H9 (cell line): ENCODE data around the gene PLCH1. TPM values are rescaled to one million over a fixed set of nuclear protein-coding genes. Genes with fewer than 3 reads are reported as not detected.

Experiments used
- DNase-seq: peaks from one replicate; pipeline ENCODE4 v3.0.0-alpha.2; 2017
- H2AFZ ChIP-seq: one replicate; pipeline ENCODE4 v1.6.1; 2013; ENCODE audit warnings: mild to moderate bottlenecking, low read length, control low read depth, moderate library complexity
- H2AK5ac ChIP-seq: 2 replicates; pipeline ENCODE4 v1.6.1; 2013; ENCODE audit warnings: low read length, control low read depth, mixed read lengths; ENCODE audit not compliant: insufficient read length
- H2BK120ac ChIP-seq: one replicate; pipeline ENCODE4 v1.6.1; 2013; ENCODE audit warnings: low read depth, mild to moderate bottlenecking, low read length, control low read depth, inconsistent platforms; ENCODE audit not compliant: poor library complexity, severe bottlenecking
- H2BK12ac ChIP-seq: 2 replicates; pipeline ENCODE4 v1.6.1; 2013; ENCODE audit warnings: low read length, control low read depth, mixed read lengths, low read depth; ENCODE audit not compliant: insufficient read length
- H2BK15ac ChIP-seq: 2 replicates; pipeline ENCODE4 v1.6.1; 2013; ENCODE audit warnings: low read depth, low read length, control low read depth
- H2BK20ac ChIP-seq: one replicate; pipeline ENCODE4 v1.6.1; 2013; ENCODE audit warnings: low read depth, mild to moderate bottlenecking, low read length, control low read depth, inconsistent platforms; ENCODE audit not compliant: poor library complexity, severe bottlenecking
- H2BK5ac ChIP-seq: 2 replicates; pipeline ENCODE4 v1.6.1; 2013; ENCODE audit warnings: low read length, control low read depth, mixed read lengths; ENCODE audit not compliant: insufficient read length
- H3K14ac ChIP-seq: 2 replicates; pipeline ENCODE4 v1.6.1; 2013; ENCODE audit warnings: low read length, control low read depth; ENCODE audit not compliant: insufficient read depth
- H3K18ac ChIP-seq: 2 replicates; pipeline ENCODE4 v1.6.1; 2013; ENCODE audit warnings: low read depth, mild to moderate bottlenecking, mixed read lengths, low read length, control low read depth; ENCODE audit not compliant: insufficient read length
- H3K23ac ChIP-seq: 2 replicates; pipeline ENCODE4 v1.6.1; 2013; ENCODE audit warnings: low read length, control low read depth, mixed read lengths, low read depth; ENCODE audit not compliant: insufficient read length
- H3K23me2 ChIP-seq: 2 replicates; pipeline ENCODE4 v1.6.1; 2013; ENCODE audit warnings: low read depth, mild to moderate bottlenecking, mixed read lengths, low read length, control low read depth; ENCODE audit not compliant: insufficient read length, poor library complexity, severe bottlenecking
- H3K27ac ChIP-seq: 2 replicates; pipeline ENCODE4 v1.5.1; 2013; ENCODE audit warnings: low read length, control low read depth, mixed read lengths, low read depth; ENCODE audit not compliant: insufficient read length
- H3K27me3 ChIP-seq: 2 replicates; pipeline ENCODE4 v1.6.1; 2013; ENCODE audit warnings: low read length, control low read depth, inconsistent platforms; ENCODE audit not compliant: insufficient read depth
- H3K4ac ChIP-seq: 2 replicates; pipeline ENCODE4 v1.6.1; 2013; ENCODE audit warnings: low read depth, mild to moderate bottlenecking, control low read depth, inconsistent platforms, low read length, moderate library complexity
- H3K4me1 ChIP-seq: 2 replicates; pipeline ENCODE4 v1.6.1; 2013; ENCODE audit warnings: low read length, control low read depth, inconsistent platforms; ENCODE audit not compliant: insufficient read depth
- H3K4me2 ChIP-seq: 2 replicates; pipeline ENCODE4 v1.6.1; 2013; ENCODE audit warnings: low read length, control low read depth, mixed read lengths; ENCODE audit not compliant: insufficient read length, insufficient read depth
- H3K56ac ChIP-seq: 2 replicates; pipeline ENCODE4 v1.6.1; 2013; ENCODE audit warnings: low read depth, mild to moderate bottlenecking, mixed read lengths, low read length, control low read depth; ENCODE audit not compliant: insufficient read length
- H3K79me1 ChIP-seq: 2 replicates; pipeline ENCODE4 v1.6.1; 2013; ENCODE audit warnings: low read depth, mild to moderate bottlenecking, moderate library complexity, low read length, control low read depth, inconsistent platforms; ENCODE audit not compliant: insufficient read depth, poor library complexity, severe bottlenecking
- H3K79me2 ChIP-seq: 2 replicates; pipeline ENCODE4 v1.6.1; 2013; ENCODE audit warnings: low read length, control low read depth, inconsistent platforms; ENCODE audit not compliant: insufficient read depth
- H3K9ac ChIP-seq: 2 replicates; pipeline ENCODE4 v1.6.1; 2013; ENCODE audit warnings: low read length, control low read depth, mixed read lengths; ENCODE audit not compliant: insufficient read length; ENCODE audit errors: extremely low read depth
- H3K9me3 ChIP-seq: one replicate; pipeline ENCODE4 v1.6.1; 2013; ENCODE audit warnings: low read depth, low read length, inconsistent platforms; ENCODE audit not compliant: control insufficient read depth
- H3T11ph ChIP-seq: one replicate; pipeline ENCODE4 v1.6.1; 2013; ENCODE audit warnings: mild to moderate bottlenecking, low read length, control low read depth, inconsistent platforms
- H4K20me1 ChIP-seq: one replicate; pipeline ENCODE4 v1.6.1; 2013; ENCODE audit not compliant: control insufficient read depth, insufficient read length, insufficient read depth
- H4K5ac ChIP-seq: 2 replicates; pipeline ENCODE4 v1.6.1; 2013; ENCODE audit warnings: low read depth, mild to moderate bottlenecking, mixed read lengths, low read length, control low read depth; ENCODE audit not compliant: insufficient read length
- H4K8ac ChIP-seq: replicated peaks from 2 replicates; pipeline ENCODE4 v1.6.1; 2013; ENCODE audit warnings: low read length, control low read depth, mixed read lengths, low read depth; ENCODE audit not compliant: insufficient read length
- H4K91ac ChIP-seq: 2 replicates; pipeline ENCODE4 v1.6.1; 2013; ENCODE audit warnings: low read depth, mild to moderate bottlenecking, moderate library complexity, mixed read lengths, low read length, control low read depth; ENCODE audit not compliant: insufficient read length
- H3K27ac Mint-ChIP-seq, 3 experiments: 2 replicates in 2 of 3; 3 replicates in 1 of 3; pipeline ENCODE4 v1.8.0; 2020 to 2021; ENCODE audit warnings: mixed read lengths in 3 of 3, mild to moderate bottlenecking in 1 of 3, moderate library complexity in 1 of 3
- H3K27me3 Mint-ChIP-seq: 2 replicates; pipeline ENCODE4 v1.8.0; 2021; ENCODE audit warnings: low read depth, mild to moderate bottlenecking, moderate library complexity, mixed read lengths
- H3K36me3 Mint-ChIP-seq, 3 experiments: 2 replicates in 2 of 3; 3 replicates in 1 of 3; pipeline ENCODE4 v1.8.0; 2020 to 2021; ENCODE audit warnings: low read depth in 3 of 3, mixed read lengths in 3 of 3; ENCODE audit not compliant: insufficient read depth in 1 of 3
- H3K4me1 Mint-ChIP-seq, 2 experiments: 2 replicates each; pipeline ENCODE4 v1.8.0; 2020; ENCODE audit warnings: mixed read lengths in 2 of 2
- H3K4me3 Mint-ChIP-seq, 2 experiments: 2 replicates in 1 of 2; 3 replicates in 1 of 2; pipeline ENCODE4 v1.8.0; 2020 to 2021; ENCODE audit warnings: mild to moderate bottlenecking in 2 of 2, mixed read lengths in 2 of 2, moderate library complexity in 1 of 2
- H3K9me3 Mint-ChIP-seq, 2 experiments: 2 replicates in 1 of 2; 3 replicates in 1 of 2; pipeline ENCODE4 v1.8.0; 2020; ENCODE audit warnings: mild to moderate bottlenecking in 2 of 2, mixed read lengths in 2 of 2, moderate library complexity in 1 of 2
- WGBS: extraction: QIAGEN DNeasy Blood & Tissue Kit; methylation state at CpG from one replicate; pipeline ENCODE4 v1.1.7; 2013; ENCODE audit warnings: missing lambda C conversion rate, low lambda C conversion rate, mixed read lengths; ENCODE audit not compliant: insufficient read length; ENCODE audit errors: extremely low coverage; 5-methylcytosine and 5-hydroxymethylcytosine counted together
- total RNA-seq: library from RNA; stranded (reverse); gene quantifications from 2 replicates; pipeline ENCODE4 v1.2.1, GENCODE V29; 2021
- TF ChIP-seq, protein P1 (sequence below): fragments of 200-600 bp; sonication (generic); conservative IDR thresholded peaks from 3 replicates; pipeline ENCODE4 v1.8.0; 2021; ENCODE audit warnings: antibody characterized with exemption, mild to moderate bottlenecking

The PLCH1 gene
- total RNA-seq, 1 experiment from 2014 or later: 19.0 TPM

DNA sequence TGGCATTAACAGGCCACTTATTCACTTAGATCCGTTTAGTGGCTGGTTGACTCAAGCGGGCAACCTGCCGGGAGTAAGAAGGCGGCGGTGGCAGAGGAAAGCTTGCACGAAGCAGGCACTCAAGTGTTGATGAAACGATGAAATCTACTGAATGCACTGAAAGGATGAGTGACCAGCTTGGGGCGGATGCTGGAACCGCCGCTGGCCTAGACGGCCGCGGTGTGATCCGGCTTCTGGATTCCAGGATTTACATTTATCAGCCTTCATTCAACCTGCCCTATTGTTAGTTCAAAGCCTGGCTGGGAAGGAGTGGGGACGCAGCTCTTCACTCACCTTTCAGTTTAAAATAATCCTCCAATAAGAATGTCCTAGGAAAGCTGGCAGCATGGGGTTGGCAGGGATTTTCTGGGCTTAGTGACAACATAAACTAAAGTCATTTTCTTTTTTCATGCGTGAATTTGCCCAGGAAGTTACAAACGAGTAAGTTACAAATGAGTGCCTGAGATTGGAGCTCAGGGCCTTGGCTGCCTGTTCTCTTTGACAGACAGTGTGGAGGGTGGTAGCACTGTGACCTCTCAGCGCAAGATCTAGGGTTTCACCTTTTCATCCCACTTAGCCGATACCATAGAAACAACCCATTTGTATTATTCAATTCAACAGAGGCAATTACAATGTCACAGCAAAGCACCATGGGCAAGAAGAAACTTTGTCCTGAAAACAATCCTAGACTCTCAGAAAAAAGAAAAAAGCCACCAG is 1.1 kb upstream of the PLCH1 start:
- no peak overlapping the region for H3K14ac ChIP-seq
- H3T11ph ChIP-seq: no peak overlapping the region
- H2BK20ac ChIP-seq: no peak overlapping the region
- H2BK5ac ChIP-seq: no peak overlapping the region
- H3K18ac ChIP-seq: no peak overlapping the region
- H4K5ac ChIP-seq: no peak overlapping the region
- no peak overlapping the region for H2BK15ac ChIP-seq
- H4K91ac ChIP-seq: no peak overlapping the region
- no peak overlapping the region for H2AK5ac ChIP-seq
- H3K27ac ChIP-seq: peak overlapping the region; percentile 46
- peaks cover 7% of the 10 kb centered on the region for H3K4me1 ChIP-seq
- H3K9ac ChIP-seq: no peak overlapping the region
- H3K27me3 ChIP-seq: no peaks in the 10 kb centered on the region
- H2AFZ ChIP-seq: peak overlapping the region; percentile 81
- no CpG with 5 or more reads among the region's 19 CpGs for WGBS
- Mint-ChIP-seq H3K9me3 (no peaks in the 10 kb centered on the region; a peak in 1 of 5 replicates), H3K4me1 (peaks cover 58 to 65% of the 10 kb centered on the region in 2 experiments), H3K27ac (peak overlapping the region; percentile 89 to 99 (median 94)), H3K36me3 (0 out of 7 replicates have a peak, but pooled peaks cover 0 to 1% (median 0%) of the 10 kb centered on the region in 3 experiments), H3K4me3 (peak overlapping the region; percentile 51 to 72), H3K27me3 (no peaks in the 10 kb centered on the region)
- no peaks in the 10 kb centered on the region for H3K79me2 ChIP-seq
- H3K4me2 ChIP-seq: peak overlapping the region; percentile 86
- H4K8ac ChIP-seq: no peak overlapping the region
- H3K23ac ChIP-seq: no peak overlapping the region
- no peaks in the 10 kb centered on the region for H3K79me1 ChIP-seq
- no peaks in the 10 kb centered on the region for H3K9me3 ChIP-seq
- no peak overlapping the region for H3K4ac ChIP-seq
- no peak overlapping the region for H2BK12ac ChIP-seq
- peaks cover 13% of the 10 kb centered on the region for H3K23me2 ChIP-seq
- TF ChIP-seq, protein P1, sequence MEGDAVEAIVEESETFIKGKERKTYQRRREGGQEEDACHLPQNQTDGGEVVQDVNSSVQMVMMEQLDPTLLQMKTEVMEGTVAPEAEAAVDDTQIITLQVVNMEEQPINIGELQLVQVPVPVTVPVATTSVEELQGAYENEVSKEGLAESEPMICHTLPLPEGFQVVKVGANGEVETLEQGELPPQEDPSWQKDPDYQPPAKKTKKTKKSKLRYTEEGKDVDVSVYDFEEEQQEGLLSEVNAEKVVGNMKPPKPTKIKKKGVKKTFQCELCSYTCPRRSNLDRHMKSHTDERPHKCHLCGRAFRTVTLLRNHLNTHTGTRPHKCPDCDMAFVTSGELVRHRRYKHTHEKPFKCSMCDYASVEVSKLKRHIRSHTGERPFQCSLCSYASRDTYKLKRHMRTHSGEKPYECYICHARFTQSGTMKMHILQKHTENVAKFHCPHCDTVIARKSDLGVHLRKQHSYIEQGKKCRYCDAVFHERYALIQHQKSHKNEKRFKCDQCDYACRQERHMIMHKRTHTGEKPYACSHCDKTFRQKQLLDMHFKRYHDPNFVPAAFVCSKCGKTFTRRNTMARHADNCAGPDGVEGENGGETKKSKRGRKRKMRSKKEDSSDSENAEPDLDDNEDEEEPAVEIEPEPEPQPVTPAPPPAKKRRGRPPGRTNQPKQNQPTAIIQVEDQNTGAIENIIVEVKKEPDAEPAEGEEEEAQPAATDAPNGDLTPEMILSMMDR: no peak
- H2BK120ac ChIP-seq: no peak overlapping the region
- H4K20me1 ChIP-seq: no peaks in the 10 kb centered on the region
- peak; percentile 81 for DNase-seq
- H3K56ac ChIP-seq: no peak overlapping the region
